AG04449 (cell line): ENCODE results near the gene MGAT5B.

Experiments used
- CTCF ChIA-PET: fragments of 350-600 bp; formaldehyde crosslinking; extraction: SDS; loops from one replicate; lab custom pipeline; 2021; ENCODE audit warnings: antibody characterized with exemption; lab: Yijun Ruan, JAX
- POLR2A ChIA-PET: fragments of 400-600, 350-600 bp; formaldehyde crosslinking; extraction: SDS; loops from one replicate; lab custom pipeline; 2020; ENCODE audit warnings: antibody characterized with exemption, inconsistent platforms; lab: Yijun Ruan, JAX
- DNase-seq: peaks from one replicate; pipeline ENCODE4 v3.0.0-alpha.2; 2010; ENCODE audit warnings: low read depth, low spot score
- H3K4me3 ChIP-seq: 2 replicates; pipeline ENCODE4 v1.5.1; 2011; ENCODE audit warnings: low read depth, mild to moderate bottlenecking, control low read depth, low read length
- TF ChIP-seq, protein P1 (sequence below): IDR thresholded peaks from one replicate; pipeline ENCODE4 v1.5.1; 2011; ENCODE audit warnings: mild to moderate bottlenecking, moderate library complexity, low read length, control low read depth, inconsistent platforms; ENCODE audit not compliant: insufficient read depth; ENCODE audit errors: missing control alignments

The MGAT5B gene

DNA sequence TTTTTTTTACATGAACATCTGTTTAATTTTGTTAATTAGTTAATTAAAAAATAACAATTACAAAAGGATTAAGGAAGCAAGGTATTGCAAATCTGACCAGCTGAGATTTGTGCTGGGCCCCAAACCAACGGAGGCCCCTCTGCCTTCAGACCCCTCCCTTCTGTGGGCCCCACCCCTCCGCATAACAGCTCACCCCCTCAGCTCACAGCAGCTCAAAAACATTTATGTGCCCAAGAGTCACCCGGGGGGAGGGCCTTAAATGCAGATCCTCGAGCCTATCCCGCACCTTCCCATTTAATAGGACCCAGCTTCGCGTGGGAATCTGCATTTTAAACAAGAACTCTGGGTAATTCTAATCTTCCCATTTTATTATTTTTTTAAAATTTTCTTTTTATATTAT lies 75.0 kb downstream of the MGAT5B start:
- POLR2A ChIA-PET: no interaction called here

DNA sequence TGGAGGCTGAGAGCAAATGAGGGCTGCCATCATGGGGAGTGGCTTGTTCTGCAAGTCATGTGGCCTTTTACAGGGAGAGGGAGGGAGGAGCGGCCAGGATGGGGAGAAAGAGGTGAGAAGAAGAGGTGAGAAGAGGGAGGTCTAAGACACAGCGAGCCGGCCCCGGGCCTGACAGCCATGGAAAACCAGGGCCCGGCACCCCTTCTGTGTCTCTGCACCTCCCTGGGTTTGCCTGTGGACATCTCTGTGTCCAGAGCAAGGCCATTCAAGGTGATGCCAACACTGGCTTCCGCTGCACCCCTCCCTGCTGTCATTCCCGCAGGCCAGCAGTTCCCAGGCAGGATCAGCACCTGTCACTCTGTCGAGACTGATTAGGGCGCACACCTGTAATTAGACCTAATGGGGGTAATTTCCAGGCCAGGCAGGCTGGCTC lies 75.6 kb downstream of the MGAT5B start:
- ChIA-PET CTCF (interaction anchor here (1.5 kb wide), 1 partner anchor 9 kb away, joined by 3 read pairs; no protein-coding TSS in a partner anchor), POLR2A (no interaction called here)

More for the DNA sequence above, 75.0 kb downstream of the MGAT5B start:
- TF ChIP-seq, protein P1, sequence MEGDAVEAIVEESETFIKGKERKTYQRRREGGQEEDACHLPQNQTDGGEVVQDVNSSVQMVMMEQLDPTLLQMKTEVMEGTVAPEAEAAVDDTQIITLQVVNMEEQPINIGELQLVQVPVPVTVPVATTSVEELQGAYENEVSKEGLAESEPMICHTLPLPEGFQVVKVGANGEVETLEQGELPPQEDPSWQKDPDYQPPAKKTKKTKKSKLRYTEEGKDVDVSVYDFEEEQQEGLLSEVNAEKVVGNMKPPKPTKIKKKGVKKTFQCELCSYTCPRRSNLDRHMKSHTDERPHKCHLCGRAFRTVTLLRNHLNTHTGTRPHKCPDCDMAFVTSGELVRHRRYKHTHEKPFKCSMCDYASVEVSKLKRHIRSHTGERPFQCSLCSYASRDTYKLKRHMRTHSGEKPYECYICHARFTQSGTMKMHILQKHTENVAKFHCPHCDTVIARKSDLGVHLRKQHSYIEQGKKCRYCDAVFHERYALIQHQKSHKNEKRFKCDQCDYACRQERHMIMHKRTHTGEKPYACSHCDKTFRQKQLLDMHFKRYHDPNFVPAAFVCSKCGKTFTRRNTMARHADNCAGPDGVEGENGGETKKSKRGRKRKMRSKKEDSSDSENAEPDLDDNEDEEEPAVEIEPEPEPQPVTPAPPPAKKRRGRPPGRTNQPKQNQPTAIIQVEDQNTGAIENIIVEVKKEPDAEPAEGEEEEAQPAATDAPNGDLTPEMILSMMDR: no peak
- no peak overlapping the region for H3K4me3 ChIP-seq
- CTCF ChIA-PET: interaction anchor here (1.5 kb wide), 1 partner anchor 9 kb away, joined by 3 read pairs; no protein-coding TSS in a partner anchor
- DNase-seq: no peak

DNA sequence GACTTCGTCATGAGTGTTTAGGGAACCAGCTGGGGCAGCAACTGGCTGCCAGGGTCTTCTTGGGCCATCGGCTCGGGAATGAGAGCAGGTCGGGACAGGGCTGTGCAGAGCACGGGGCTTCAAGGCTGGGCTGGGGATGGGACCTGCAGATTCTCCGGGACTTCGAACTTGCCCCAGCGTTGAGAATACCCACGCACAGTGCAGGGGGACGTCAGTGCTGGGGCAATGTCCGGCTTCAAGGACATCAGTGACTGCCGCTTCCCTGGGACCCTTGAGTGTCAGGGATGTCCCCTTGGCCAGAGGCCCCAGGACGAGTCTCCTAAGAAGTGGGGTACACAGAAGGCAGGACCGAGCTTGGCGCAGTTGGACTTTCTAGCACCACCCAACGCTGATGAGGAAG lies 76.3 kb downstream of the MGAT5B start:
- no peak for DNase-seq
- CTCF ChIA-PET: no interaction called here
- TF ChIP-seq, protein P1: no peak
- no peak overlapping the region for H3K4me3 ChIP-seq
- POLR2A ChIA-PET: no interaction called here

More for the DNA sequence above, 75.6 kb downstream of the MGAT5B start:
- no peak overlapping the region for H3K4me3 ChIP-seq
- DNase-seq: no peak
- TF ChIP-seq, protein P1: no peak

DNA sequence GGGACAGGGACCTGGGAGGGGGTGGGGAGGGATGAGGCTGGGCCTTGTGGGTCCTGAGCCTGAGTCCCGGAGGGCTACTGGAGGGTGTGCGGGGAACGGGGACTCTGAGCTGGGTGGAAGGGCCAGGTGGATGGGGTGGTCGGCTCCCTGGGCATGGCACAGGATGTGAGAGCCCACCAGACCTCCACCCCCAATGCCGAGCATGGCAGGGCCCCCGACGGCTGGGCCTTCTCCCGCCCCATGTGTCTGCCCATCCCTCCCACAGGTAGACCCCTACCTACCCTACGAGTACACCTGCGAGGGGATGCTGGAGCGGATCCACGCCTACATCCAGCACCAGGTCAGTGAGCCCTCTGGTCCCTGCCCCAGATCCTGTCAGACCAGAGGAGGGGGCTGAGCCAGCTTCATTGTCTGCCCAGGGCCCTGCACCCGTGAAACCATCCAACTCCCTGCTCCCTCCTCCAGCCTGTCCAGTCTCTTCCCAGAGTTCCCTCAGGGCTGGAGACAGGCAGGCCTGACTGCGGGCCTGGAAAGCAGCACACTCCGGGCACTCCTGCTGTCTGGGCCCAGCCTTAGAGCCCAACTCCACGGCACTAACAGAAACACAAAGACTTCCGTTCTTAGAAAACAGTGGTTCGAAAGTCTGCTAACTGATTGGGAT lies 78.0 kb downstream of the MGAT5B start:
- H3K4me3 ChIP-seq: no peak overlapping the region
- no peak for DNase-seq
- ChIA-PET CTCF (no interaction called here), POLR2A (no interaction called here)
- TF ChIP-seq, protein P1: no peak

DNA sequence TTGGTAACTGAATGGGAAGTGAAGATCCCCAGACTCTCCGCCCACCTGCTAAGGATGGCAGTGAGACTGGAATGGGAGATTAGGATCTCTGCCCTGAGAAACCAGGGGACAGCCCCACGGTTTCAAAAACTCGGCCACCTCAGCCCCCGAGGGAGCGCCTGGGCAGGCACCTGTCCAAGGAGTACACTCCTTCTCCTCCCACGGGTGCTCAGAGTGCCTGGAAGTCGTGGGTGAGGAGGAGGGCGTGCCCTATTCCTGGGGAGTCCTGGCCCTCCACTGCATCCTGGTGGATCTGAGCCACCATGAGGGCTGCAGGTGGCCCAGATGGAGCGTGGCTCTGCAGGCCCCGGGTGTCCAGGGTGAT lies 78.5 kb downstream of the MGAT5B start:
- ChIA-PET POLR2A (no interaction called here), CTCF (no interaction called here)
- no peak for DNase-seq
- TF ChIP-seq, protein P1: no peak
- H3K4me3 ChIP-seq: no peak overlapping the region

DNA sequence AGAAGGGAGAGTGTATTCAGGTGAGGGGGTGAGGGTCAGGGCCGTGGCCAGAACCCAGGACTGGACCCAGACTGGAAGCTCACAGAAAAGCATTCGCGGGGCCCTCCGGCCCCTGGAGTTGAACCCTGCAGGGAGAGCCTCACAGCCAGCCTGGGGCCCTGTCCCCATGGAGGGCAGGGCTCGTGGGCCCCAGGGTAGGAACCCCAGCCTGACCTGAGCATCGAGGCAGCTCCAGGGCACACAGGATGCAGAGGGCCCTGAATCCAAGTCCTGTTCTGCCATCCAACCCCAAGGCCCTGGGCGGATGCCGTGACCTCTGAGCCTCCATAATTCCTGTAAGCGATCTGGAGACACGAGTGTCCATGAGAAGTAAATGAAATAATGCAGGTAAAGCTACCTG lies 79.1 kb downstream of the MGAT5B start:
- DNase-seq: no peak
- ChIA-PET POLR2A (no interaction called here), CTCF (no interaction called here)
- TF ChIP-seq, protein P1: no peak
- H3K4me3 ChIP-seq: no peak overlapping the region
